Muscle layer of duodenum (tissue), 2 donors: ENCODE results near the gene ADAMTSL2.

Experiments
- H3K27ac ChIP-seq: one replicate; pipeline ENCODE4 v1.7.0; 2013; ENCODE audit warnings: mild to moderate bottlenecking, low read length
- H3K27me3 ChIP-seq: one replicate; pipeline ENCODE4 v1.7.0; 2013; ENCODE audit warnings: low read depth, mild to moderate bottlenecking, control low read depth, low read length
- H3K36me3 ChIP-seq, 2 donors: one replicate each; pipeline ENCODE4 v1.7.0; 2013; ENCODE audit warnings: low read length in 2 of 2, control low read depth in 1 of 2, mild to moderate bottlenecking in 1 of 2; ENCODE audit not compliant: insufficient read depth in 2 of 2, control insufficient read depth in 1 of 2
- H3K4me1 ChIP-seq, 2 donors: one replicate each; pipeline ENCODE4 v1.7.0; 2013; ENCODE audit warnings: low read length in 2 of 2, mild to moderate bottlenecking in 2 of 2, control low read depth in 1 of 2, moderate library complexity in 1 of 2; ENCODE audit not compliant: insufficient read depth in 2 of 2, control insufficient read depth in 1 of 2
- H3K4me3 ChIP-seq, 2 donors: one replicate each; pipeline ENCODE4 v1.7.0; 2013; ENCODE audit warnings: low read length in 2 of 2, low read depth in 1 of 2, mild to moderate bottlenecking in 1 of 2
- H3K9me3 ChIP-seq, 2 donors: one replicate each; pipeline ENCODE4 v1.7.0; 2013; ENCODE audit warnings: low read length in 2 of 2, control low read depth in 1 of 2, mild to moderate bottlenecking in 1 of 2; ENCODE audit not compliant: control insufficient read depth in 1 of 2
- donor health status: healthy.

The ADAMTSL2 gene

GRCh38 chr9:133539991-133540697 is 5.6 kb downstream of the ADAMTSL2 start:
- H3K36me3 ChIP-seq, result no peaks in the 10 kb centered on the region
- no peaks in the 10 kb centered on the region for H3K9me3 ChIP-seq
- H3K27me3 ChIP-seq, result no peaks in the 10 kb centered on the region
- H3K27ac ChIP-seq, result no peak overlapping the region
- peaks cover 0 to 20% of the 10 kb centered on the region in 2 donors for H3K4me1 ChIP-seq
- peak overlapping the region in 1 of 2 donors; percentile 46 for H3K4me3 ChIP-seq

GRCh38 chr9:133540698-133541025 is 6.2 kb downstream of the ADAMTSL2 start:
- Histone ChIP-seq H3K4me1 (peaks cover 0 to 20% of the 10 kb centered on the region in 2 donors), H3K27me3 (no peaks in the 10 kb centered on the region), H3K36me3 (no peaks in the 10 kb centered on the region), H3K9me3 (no peaks in the 10 kb centered on the region), H3K4me3 (no peak overlapping the region), H3K27ac (no peak overlapping the region)

DNA sequence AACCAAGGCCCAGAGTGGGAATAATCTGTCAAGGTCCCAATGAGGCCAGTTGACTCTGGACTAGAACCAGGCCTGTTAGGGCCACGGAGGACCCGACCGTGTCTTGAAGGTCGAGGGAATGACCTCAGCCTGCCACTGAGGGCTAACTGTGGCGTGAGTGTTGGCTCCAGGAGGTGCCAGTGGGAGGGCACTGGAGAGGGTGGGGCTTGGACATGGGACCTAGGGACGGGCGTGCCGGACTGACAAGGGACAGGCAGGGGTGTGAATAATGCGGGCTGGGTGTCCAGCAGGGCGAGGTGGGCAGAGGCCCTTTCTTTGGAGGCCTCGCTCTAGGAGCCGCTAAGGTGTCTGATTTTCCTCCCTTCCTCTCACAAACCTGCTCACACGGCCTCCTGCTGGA is 7.5 kb downstream of the ADAMTSL2 start:
- H3K4me3 ChIP-seq, result no peak overlapping the region
- H3K9me3 ChIP-seq, result no peaks in the 10 kb centered on the region
- peaks cover 0 to 20% of the 10 kb centered on the region in 2 donors for H3K4me1 ChIP-seq
- no peaks in the 10 kb centered on the region for H3K27me3 ChIP-seq
- H3K36me3 ChIP-seq, result no peaks in the 10 kb centered on the region
- no peak overlapping the region for H3K27ac ChIP-seq

- no peaks in the 10 kb centered on the region for H3K9me3 ChIP-seq
- H3K36me3 ChIP-seq, result no peaks in the 10 kb centered on the region
- no peak overlapping the region for H3K4me3 ChIP-seq
- H3K27me3 ChIP-seq, result no peaks in the 10 kb centered on the region
- no peak overlapping the region for H3K27ac ChIP-seq
- peaks cover 0 to 18% of the 10 kb centered on the region in 2 donors for H3K4me1 ChIP-seq
These were observed 9.4 kb downstream of the ADAMTSL2 start for GRCh38 chr9:133543772-133544467.

- H3K27ac ChIP-seq, result no peak overlapping the region
- no peaks in the 10 kb centered on the region for H3K27me3 ChIP-seq
- no peak overlapping the region for H3K4me3 ChIP-seq
- peaks cover 0 to 9% of the 10 kb centered on the region in 2 donors for H3K4me1 ChIP-seq
- H3K9me3 ChIP-seq, result no peaks in the 10 kb centered on the region
- no peaks in the 10 kb centered on the region for H3K36me3 ChIP-seq
These were observed 11.2 kb downstream of the ADAMTSL2 start for GRCh38 chr9:133545494-133546286.

DNA sequence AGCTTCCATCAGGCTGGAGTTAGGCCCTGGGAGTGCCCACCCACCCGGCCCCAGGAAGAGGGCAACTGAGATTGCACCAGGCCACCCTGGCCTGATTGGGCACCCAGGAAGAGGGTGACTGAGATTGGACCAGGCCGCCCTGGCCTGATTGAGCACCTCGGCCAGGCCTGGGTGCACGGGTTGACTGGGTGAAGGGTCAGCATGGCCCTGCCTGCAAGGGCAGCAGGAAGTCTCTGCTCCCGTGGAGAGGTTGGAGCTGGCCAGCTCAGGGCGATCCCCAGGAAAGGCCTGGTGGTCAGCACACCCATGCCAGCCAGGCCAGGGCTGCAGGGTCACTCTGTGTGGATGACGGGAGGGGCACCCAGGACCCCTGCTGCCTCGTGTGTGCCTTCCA is 11.8 kb downstream of the ADAMTSL2 start:
- no peaks in the 10 kb centered on the region for H3K36me3 ChIP-seq
- H3K27me3 ChIP-seq, result no peaks in the 10 kb centered on the region
- no peaks in the 10 kb centered on the region for H3K9me3 ChIP-seq
- no peak overlapping the region for H3K27ac ChIP-seq
- peaks cover 0 to 9% of the 10 kb centered on the region in 2 donors for H3K4me1 ChIP-seq
- H3K4me3 ChIP-seq, result no peak overlapping the region

- H3K4me1 ChIP-seq, result peaks cover 0 to 9% of the 10 kb centered on the region in 2 donors
- H3K36me3 ChIP-seq, result no peaks in the 10 kb centered on the region
- no peaks in the 10 kb centered on the region for H3K27me3 ChIP-seq
- no peak overlapping the region for H3K4me3 ChIP-seq
- H3K9me3 ChIP-seq, result no peaks in the 10 kb centered on the region
- H3K27ac ChIP-seq, result no peak overlapping the region
These were observed 12.6 kb downstream of the ADAMTSL2 start for GRCh38 chr9:133547116-133547515.

GRCh38 chr9:133551446-133551845 is 16.9 kb downstream of the ADAMTSL2 start:
- Histone ChIP-seq H3K4me3 (no peak overlapping the region), H3K27me3 (no peaks in the 10 kb centered on the region), H3K9me3 (no peaks in the 10 kb centered on the region), H3K4me1 (no peaks in the 10 kb centered on the region), H3K36me3 (no peaks in the 10 kb centered on the region), H3K27ac (no peak overlapping the region)

DNA sequence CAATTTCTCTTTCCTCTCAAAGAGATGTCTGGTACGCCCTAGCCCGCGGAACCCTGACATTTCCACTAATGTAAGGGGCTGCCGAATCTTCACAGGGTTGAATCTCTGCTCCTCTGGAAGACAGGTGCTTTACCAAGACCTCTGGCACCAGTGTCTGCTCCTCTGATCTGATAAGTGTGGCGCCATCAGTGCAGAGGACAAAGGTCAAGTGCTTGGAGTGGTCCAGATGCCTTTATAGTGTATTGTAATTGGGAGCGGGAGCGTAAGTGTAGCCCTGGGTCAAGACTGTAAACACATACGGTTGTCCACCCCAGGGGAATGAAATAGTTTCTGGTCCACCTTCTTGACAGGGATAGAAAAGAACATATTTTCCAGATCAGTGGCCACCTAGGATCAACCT is 17.7 kb downstream of the ADAMTSL2 start:
- H3K9me3 ChIP-seq, result no peaks in the 10 kb centered on the region
- no peaks in the 10 kb centered on the region for H3K36me3 ChIP-seq
- no peaks in the 10 kb centered on the region for H3K27me3 ChIP-seq
- no peaks in the 10 kb centered on the region for H3K4me1 ChIP-seq
- H3K27ac ChIP-seq, result no peak overlapping the region
- H3K4me3 ChIP-seq, result no peak overlapping the region

DNA sequence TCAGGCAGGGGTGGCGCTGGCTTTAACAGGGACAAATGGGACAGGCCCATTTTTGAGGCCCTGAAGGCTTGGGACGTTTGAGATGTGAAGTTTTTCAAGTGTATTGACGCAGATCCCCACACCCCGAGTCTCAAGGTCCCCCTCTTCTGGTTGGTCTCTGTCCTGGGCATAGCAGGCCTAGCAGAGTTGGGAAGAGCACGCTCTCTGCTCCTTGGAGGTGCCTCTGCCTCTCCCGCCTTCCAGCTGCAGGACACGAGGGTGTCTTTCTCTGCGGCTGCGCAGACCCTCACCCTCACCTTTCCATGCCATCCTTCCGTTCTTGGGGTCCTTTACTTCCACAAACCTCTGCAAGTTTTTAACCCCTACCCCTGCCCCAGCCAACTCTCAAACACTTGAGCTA is 18.6 kb downstream of the ADAMTSL2 start:
- Histone ChIP-seq H3K27me3 (no peaks in the 10 kb centered on the region), H3K4me3 (no peak overlapping the region), H3K4me1 (no peaks in the 10 kb centered on the region), H3K9me3 (no peaks in the 10 kb centered on the region), H3K27ac (no peak overlapping the region), H3K36me3 (no peaks in the 10 kb centered on the region)

DNA sequence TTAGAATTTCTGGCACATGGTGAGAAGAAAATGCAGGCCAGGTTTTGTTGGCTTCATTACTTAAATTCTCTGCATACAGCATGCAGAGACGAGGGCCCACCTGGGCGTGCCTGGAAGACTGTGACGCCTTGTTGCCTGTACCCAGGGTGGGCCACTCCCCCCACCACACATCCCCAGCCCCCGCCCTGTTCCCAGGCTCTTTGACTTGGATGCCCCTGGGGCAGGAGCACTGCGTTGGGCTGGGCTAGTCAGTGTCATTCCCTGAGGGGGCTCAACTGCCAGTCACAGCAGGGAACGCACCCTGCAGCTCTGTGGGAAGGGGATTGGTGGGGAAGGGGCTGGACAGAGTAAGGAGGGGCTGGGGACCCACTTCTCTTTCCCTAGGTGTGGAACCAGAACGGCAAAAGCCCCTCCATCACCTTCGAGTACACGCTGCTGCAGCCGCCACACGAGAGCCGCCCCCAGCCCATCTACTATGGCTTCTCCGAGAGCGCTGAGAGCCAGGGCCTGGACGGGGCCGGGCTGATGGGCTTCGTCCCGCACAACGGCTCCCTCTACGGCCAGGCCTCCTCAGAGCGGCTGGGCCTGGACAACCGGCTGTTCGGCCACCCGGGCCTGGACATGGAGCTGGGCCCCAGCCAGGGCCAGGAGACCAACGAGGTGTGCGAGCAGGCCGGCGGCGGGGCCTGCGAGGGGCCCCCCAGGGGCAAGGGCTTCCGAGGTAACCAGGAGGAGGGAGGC is 19.6 kb downstream of the ADAMTSL2 start:
- Histone ChIP-seq H3K27me3 (no peaks in the 10 kb centered on the region), H3K9me3 (no peaks in the 10 kb centered on the region), H3K4me1 (no peaks in the 10 kb centered on the region), H3K27ac (no peak overlapping the region), H3K4me3 (no peak overlapping the region), H3K36me3 (no peaks in the 10 kb centered on the region)
